ENCODE measurements around the gene UTP3.

DNA sequence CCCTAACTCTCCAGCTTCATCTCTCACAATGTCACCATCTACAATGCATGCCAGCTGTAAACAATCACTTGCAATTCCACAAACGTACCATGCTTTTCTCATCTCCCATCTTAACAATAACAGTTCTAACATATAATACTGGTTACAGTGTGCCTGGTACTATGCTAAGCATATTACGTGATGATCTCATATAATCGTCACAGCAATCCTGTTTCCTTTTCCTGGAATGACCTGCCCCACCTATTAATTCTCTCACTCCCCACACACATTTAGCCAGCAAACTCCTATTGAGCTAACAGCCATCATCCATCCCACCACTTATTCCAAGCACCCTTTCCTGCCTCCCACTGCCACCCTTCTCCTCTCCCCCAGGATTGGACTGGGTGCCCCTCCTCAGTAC lies 29.9 kb upstream of the UTP3 start:
- TF ChIP-seq, protein P1, sequence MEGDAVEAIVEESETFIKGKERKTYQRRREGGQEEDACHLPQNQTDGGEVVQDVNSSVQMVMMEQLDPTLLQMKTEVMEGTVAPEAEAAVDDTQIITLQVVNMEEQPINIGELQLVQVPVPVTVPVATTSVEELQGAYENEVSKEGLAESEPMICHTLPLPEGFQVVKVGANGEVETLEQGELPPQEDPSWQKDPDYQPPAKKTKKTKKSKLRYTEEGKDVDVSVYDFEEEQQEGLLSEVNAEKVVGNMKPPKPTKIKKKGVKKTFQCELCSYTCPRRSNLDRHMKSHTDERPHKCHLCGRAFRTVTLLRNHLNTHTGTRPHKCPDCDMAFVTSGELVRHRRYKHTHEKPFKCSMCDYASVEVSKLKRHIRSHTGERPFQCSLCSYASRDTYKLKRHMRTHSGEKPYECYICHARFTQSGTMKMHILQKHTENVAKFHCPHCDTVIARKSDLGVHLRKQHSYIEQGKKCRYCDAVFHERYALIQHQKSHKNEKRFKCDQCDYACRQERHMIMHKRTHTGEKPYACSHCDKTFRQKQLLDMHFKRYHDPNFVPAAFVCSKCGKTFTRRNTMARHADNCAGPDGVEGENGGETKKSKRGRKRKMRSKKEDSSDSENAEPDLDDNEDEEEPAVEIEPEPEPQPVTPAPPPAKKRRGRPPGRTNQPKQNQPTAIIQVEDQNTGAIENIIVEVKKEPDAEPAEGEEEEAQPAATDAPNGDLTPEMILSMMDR (conservative IDR thresholded peaks at IDR 0.05), result no peak
- TF ChIP-seq EZH2 (IDR thresholded peaks at IDR 0.05; ENCODE audit: low read depth), result no peak
